Activated CD8-positive, alpha-beta memory T cell treated with anti-CD3 and anti-CD28 coated beads, Interleukin-2, amount 10 ng/mL, durations not matched to agents 7 days and 5 days (primary cell): ENCODE results near the gene MRPS24. TPM values are rescaled to one million over a fixed set of nuclear protein-coding genes. Genes with fewer than 3 reads are reported as not detected.
"Not testable (repeated sequence)": the region's sequence is repeated elsewhere in the genome, so short reads cannot be mapped to it uniquely, and the experiment has no call there.

Experiments
- ATAC-seq: fragments of 150-1000 bp; cut with Tn5 transposase; one replicate; pipeline ENCODE4 v1.10.0; 2021; ENCODE audit warnings: moderate library complexity
- CTCF ChIA-PET: fragments of 350-600 bp; sonication (Branson Sonifier 250); formaldehyde crosslinking; loops from one replicate; lab custom pipeline; 2021; ENCODE audit warnings: antibody characterized with exemption; lab: Charles Lee
- DNase-seq: peaks from one replicate; pipeline ENCODE4 v3.0.0-alpha.2; 2020
- H3K27ac Mint-ChIP-seq: one replicate; pipeline ENCODE4 v1.8.0; 2021; ENCODE audit warnings: mild to moderate bottlenecking, mixed read lengths
- H3K27me3 Mint-ChIP-seq: one replicate; pipeline ENCODE4 v1.8.0; 2021; ENCODE audit warnings: mixed read lengths
- H3K36me3 Mint-ChIP-seq: one replicate; pipeline ENCODE4 v1.8.0; 2021; ENCODE audit warnings: mild to moderate bottlenecking, mixed read lengths
- H3K4me1 Mint-ChIP-seq: one replicate; pipeline ENCODE4 v1.8.0; 2021; ENCODE audit warnings: mixed read lengths
- H3K4me3 Mint-ChIP-seq: one replicate; pipeline ENCODE4 v1.8.0; 2021; ENCODE audit warnings: mild to moderate bottlenecking, moderate library complexity, mixed read lengths
- H3K9me3 Mint-ChIP-seq: one replicate; pipeline ENCODE4 v1.8.0; 2022; ENCODE audit warnings: low read depth, mixed read lengths
- total RNA-seq, 2 experiments: library from RNA; stranded (reverse); gene quantifications; one replicate each; pipeline ENCODE4 v1.2.3, GENCODE V29; 2021

Gene MRPS24
- 10 to 100 TPM; 75.3 to 96.2 TPM for total RNA-seq

GRCh38 chr7:43869006-43869866 lies at the start of gene MRPS24:
Gene MRPS24, minus strand, starts transcription at chr7:43869517. Its CDS starts 22 bp downstream, at chr7:43869495.
- ATAC-seq: peak; percentile 99
- H3K36me3 Mint-ChIP-seq: peaks cover 27% of the 10 kb centered on the region
- H3K9me3 Mint-ChIP-seq: peaks cover 2% of the 10 kb centered on the region
- peak; percentile 96 for DNase-seq
- H3K4me3 Mint-ChIP-seq: peak within 1 kb of the TSS; percentile 84
- peaks cover 21% of the 10 kb centered on the region for H3K4me1 Mint-ChIP-seq
- CTCF ChIA-PET: interaction anchor here (0.6 to 2.0 kb wide), 3 partner anchors 30 to 36 kb away, joined by 3 to 6 read pairs (median 4); no protein-coding TSS in a partner anchor
- peak within 1 kb of the TSS; percentile 84 for H3K27ac Mint-ChIP-seq
- H3K27me3 Mint-ChIP-seq: no peaks in the 10 kb centered on the region

GRCh38 chr7:43915907-43916306 lies 46.6 kb upstream of the MRPS24 start:
- H3K9me3 Mint-ChIP-seq: no peaks in the 10 kb centered on the region
- H3K27me3 Mint-ChIP-seq: no peaks in the 10 kb centered on the region
- no peaks in the 10 kb centered on the region for H3K4me1 Mint-ChIP-seq
- CTCF ChIA-PET: interaction anchor here (2.2 kb wide), 1 partner anchor 11 kb away, joined by 5 read pairs; no protein-coding TSS in a partner anchor
- H3K4me3 Mint-ChIP-seq: no peak overlapping the region
- no peak for ATAC-seq
- H3K36me3 Mint-ChIP-seq: peaks cover 5% of the 10 kb centered on the region
- no peak for DNase-seq
- no peak overlapping the region for H3K27ac Mint-ChIP-seq

- CTCF ChIA-PET: interaction anchor here (0.6 to 2.2 kb wide), 2 partner anchors 10 to 11 kb away, joined by 3 to 5 read pairs; partner anchors contain the start of gene UBE2D4
- no peaks in the 10 kb centered on the region for H3K9me3 Mint-ChIP-seq
- peaks cover 3% of the 10 kb centered on the region for H3K36me3 Mint-ChIP-seq
- no peaks in the 10 kb centered on the region for H3K4me1 Mint-ChIP-seq
- ATAC-seq (no peak), DNase-seq (no peak)
- no peak overlapping the region for H3K27ac Mint-ChIP-seq
- no peaks in the 10 kb centered on the region for H3K27me3 Mint-ChIP-seq
- H3K4me3 Mint-ChIP-seq: no peak overlapping the region
These were observed 45.5 kb upstream of the MRPS24 start for GRCh38 chr7:43914795-43915194.

DNA sequence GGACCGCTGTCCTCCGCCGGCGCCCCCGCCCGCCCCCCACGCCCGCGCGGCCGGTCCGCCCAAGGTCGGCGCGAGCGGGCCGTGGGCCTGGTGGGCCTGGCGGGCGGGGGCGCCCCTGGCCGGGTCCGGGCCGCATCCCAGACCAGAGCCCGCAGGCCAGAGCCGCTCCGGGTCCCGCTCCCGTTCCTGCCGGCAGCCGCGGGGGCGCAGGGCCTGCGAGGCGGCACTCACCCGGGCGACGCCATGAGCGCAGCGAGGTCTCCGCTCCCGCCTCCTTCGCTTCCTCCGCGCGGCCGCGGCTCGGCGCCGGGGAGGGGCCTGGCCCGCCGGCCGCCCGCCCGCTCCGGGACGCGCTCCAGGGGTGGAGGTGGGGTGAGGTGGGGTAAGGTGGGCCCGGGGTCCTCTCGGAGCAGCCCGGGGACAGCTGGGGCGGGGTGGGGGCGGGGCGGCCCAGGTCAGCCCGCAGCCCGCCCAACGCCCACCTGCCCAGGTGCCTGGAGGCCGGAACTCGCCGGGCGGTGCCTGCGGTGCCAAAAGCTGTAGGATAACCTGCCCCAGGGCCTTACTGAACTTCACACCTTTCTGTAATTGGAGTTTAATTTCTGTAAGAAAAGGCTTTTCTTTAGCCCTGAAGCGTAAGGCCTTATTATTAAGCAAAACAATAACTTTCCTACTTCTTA lies 37.2 kb upstream of the MRPS24 start, which contains the start of gene URGCP:
URGCP (minus strand) TSS at position 266 of the 680 bp plus-strand sequence; CDS start at position 245, 21 bp downstream.
- H3K27me3 Mint-ChIP-seq: no peaks in the 10 kb centered on the region
- no peaks in the 10 kb centered on the region for H3K9me3 Mint-ChIP-seq
- ATAC-seq: peak; percentile 95
- CTCF ChIA-PET: interaction anchor here (1.4 kb wide), 1 partner anchor 67 kb away, joined by 3 read pairs; no protein-coding TSS in a partner anchor
- peak; percentile 59 for DNase-seq
- H3K4me3 Mint-ChIP-seq: peak within 1 kb of the TSS; percentile 87
- H3K36me3 Mint-ChIP-seq: peaks cover 10% of the 10 kb centered on the region
- peak within 1 kb of the TSS; percentile 91 for H3K27ac Mint-ChIP-seq
- peaks cover 23% of the 10 kb centered on the region for H3K4me1 Mint-ChIP-seq

DNA sequence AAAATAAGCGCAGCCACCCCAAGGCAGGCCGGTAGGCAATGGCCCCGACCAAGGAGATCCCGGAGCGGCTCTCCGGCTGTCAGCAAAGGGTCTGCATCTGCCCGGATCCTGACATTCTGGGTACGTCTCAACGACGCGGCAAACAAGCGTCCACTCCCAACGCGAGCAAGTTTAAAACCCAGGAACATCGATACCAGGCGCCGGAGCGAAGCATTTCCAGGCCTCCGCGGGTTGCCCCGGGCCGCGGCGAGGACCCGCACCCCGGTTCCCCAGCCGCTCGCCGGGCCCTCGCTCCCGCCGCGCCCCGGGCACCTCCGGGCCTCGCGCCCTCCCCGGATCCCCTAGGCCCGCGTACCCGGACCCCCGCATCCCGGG lies 36.6 kb upstream of the MRPS24 start:
- H3K4me1 Mint-ChIP-seq: peaks cover 23% of the 10 kb centered on the region
- no peaks in the 10 kb centered on the region for H3K27me3 Mint-ChIP-seq
- H3K4me3 Mint-ChIP-seq: peak overlapping the region; percentile 87
- peaks cover 10% of the 10 kb centered on the region for H3K36me3 Mint-ChIP-seq
- CTCF ChIA-PET: interaction anchor here (1.0 kb wide), 1 partner anchor 37 kb away, joined by 3 read pairs; the partner anchor contains the start of gene MRPS24
- DNase-seq: peak; percentile 43
- ATAC-seq: peak; percentile 56
- H3K9me3 Mint-ChIP-seq: no peaks in the 10 kb centered on the region
- peak overlapping the region; percentile 91 for H3K27ac Mint-ChIP-seq

DNA sequence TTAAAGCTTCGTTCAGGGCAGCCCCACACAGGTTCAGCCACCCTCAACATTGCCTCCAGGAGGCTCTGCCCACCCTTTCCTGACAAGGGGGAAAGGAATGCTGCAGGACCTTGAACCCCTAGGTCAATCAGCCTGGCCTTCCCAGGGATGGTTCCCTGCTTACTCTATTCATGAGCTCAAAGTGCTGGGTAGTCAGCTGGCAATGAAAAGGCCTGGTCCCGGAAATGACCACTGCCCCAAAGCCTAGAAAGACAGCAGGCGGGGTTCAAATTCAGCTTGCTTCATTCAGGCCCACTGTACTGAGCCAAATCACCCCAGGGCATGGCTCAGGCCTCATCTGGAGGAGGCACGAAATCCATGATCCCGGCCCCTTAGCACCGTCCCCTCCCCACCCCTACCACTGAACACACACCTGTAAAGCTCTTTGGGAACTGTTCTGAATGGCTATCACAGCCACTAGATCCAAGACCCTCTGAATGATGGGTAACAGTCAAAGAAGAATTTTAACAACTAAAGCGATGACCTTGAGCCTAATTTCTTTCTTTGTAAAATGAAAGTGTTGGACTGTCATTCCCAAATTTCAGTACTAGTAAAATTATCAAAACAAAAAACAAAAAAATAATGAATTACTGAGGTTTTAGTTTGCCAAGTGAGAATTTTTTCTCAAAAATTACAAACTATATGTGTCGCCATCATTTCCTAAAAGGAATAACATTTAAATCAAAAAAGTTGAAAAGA lies 36.1 kb upstream of the MRPS24 start:
- no peaks in the 10 kb centered on the region for H3K27me3 Mint-ChIP-seq
- CTCF ChIA-PET: interaction anchor here (1.0 to 2.4 kb wide), 3 partner anchors 10 to 36 kb away, joined by 3 to 8 read pairs (median 5); partner anchors contain the start of gene MRPS24
- peak overlapping the region; percentile 87 for H3K4me3 Mint-ChIP-seq
- H3K9me3 Mint-ChIP-seq: no peaks in the 10 kb centered on the region
- ATAC-seq: no peak
- DNase-seq: no peak
- peak overlapping the region; percentile 91 for H3K27ac Mint-ChIP-seq
- H3K4me1 Mint-ChIP-seq: peaks cover 23% of the 10 kb centered on the region
- H3K36me3 Mint-ChIP-seq: peaks cover 10% of the 10 kb centered on the region

DNA sequence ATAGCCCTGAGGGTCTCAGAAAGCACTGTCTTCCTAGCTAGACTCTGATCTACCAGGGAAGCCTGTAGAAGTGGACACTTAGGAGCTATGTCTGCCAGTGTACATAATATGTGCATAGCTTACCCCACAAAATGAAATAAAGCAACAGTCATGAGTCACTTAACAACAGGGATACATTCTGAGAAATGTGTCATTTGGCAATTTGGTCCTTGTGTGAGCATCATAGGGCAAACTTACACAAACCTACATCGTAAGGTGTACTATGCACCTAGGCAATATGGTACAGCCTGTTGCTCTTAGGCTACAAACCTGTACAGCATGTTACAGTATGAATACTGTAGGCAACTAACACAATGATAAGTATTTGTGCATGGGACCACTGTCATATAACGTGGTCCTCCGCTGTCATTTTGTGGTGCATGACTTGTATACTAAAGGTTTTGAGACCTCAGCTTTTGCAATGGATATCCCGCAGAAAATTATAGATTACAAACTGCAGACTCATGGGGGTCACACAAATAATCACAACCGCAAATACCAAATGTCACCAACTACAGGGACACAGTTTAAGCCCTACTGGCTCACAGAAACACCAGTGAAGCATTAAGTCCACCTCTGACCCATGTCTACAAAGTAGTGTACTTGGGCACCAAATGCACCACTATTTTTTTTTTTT lies 35.4 kb upstream of the MRPS24 start:
- no peak for ATAC-seq
- CTCF ChIA-PET: interaction anchor here (0.5 to 2.4 kb wide), 5 partner anchors 8 to 67 kb away, joined by 3 to 8 read pairs (median 3); partner anchors contain the start of gene MRPS24
- no peak overlapping the region for H3K27ac Mint-ChIP-seq
- no peak overlapping the region for H3K4me3 Mint-ChIP-seq
- peaks cover 10% of the 10 kb centered on the region for H3K36me3 Mint-ChIP-seq
- H3K4me1 Mint-ChIP-seq: peaks cover 23% of the 10 kb centered on the region
- H3K9me3 Mint-ChIP-seq: no peaks in the 10 kb centered on the region
- no peaks in the 10 kb centered on the region for H3K27me3 Mint-ChIP-seq
- no peak for DNase-seq

DNA sequence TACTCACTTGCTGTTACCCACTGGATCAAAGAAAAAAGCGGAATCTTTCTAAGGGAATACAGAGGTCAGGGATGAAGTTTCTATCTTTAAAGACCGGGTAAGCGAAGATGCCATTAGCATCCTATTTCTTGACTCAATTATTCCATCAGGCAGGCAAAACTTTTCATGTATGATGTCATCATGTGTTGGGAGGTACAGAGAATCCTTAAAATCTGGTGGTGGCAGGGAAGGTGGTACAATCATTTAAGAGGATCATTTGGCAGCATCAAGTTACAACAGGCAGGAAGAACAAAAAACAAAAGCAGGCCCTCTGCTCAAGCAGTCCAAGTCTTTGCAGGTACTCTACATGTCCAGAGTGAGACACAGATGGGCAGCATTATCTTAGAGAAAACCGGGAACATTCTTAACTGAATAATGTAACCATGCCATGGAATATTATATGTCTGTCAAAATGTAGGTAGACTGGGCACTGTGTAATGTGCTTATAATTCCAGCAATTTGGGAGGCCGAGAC lies 33.3 kb upstream of the MRPS24 start:
- Mint-ChIP-seq H3K36me3 (peaks cover 10% of the 10 kb centered on the region), H3K4me3 (no peak overlapping the region), H3K27me3 (no peaks in the 10 kb centered on the region), H3K27ac (no peak overlapping the region), H3K9me3 (no peaks in the 10 kb centered on the region), H3K4me1 (peaks cover 23% of the 10 kb centered on the region)
- CTCF ChIA-PET: interaction anchor here (0.8 kb wide), 1 partner anchor 24 kb away, joined by 3 read pairs; the partner anchor contains the start of gene UBE2D4
- no peak for DNase-seq
- ATAC-seq: no peak

DNA sequence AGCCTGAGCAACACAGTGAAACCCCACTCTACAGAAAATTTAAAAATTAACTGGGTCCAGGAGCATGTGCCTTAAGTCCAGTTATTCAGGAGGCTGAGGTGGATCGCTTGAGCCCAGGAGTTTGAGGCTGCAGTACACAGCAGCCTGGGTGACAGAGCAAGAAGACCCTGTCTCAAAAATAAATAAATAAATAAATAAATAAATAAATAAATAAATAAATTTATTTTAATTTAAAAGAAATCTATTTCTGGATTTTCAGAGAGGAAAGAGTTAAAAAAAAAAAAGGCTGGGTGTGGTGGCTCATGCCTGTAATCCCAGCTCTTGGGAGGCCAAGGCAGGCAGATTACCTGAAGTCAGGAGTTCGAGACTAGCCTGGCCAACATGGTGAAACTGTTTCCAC lies 29.3 kb upstream of the MRPS24 start:
- DNase-seq, H3K27ac Mint-ChIP-seq, H3K27me3 Mint-ChIP-seq, H3K9me3 Mint-ChIP-seq, CTCF ChIA-PET, H3K4me1 Mint-ChIP-seq, ATAC-seq, H3K4me3 Mint-ChIP-seq: not testable (repeated sequence)
- H3K36me3 Mint-ChIP-seq: peaks cover 19% of the 10 kb centered on the region

DNA sequence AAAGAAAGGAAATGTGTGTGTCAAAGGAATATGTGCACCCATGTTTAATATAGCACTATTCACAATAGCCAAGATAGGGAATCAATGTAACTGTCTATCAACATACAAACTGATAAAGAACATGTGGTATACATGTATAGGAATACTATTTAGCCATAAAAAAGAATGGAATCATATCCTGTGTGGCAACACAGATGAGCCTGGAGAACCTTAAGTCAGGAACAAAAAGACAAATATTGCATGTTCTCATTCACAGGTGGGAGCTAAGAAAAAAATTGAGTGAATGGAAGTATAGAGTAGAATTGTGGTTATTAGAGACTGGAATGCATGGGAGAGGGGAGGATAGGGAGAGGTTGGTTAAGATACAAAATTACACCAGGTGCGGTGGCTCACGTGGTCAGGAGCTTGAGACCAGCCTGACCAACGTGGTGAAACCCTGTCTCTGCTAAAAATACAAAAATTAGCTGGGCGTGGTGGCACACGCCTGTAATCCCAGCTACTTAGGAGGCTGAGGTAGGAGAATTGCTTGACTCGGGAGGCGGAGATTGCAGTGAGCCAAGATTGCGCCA lies 26.6 kb upstream of the MRPS24 start:
- Mint-ChIP-seq H3K4me1 (peaks cover 17% of the 10 kb centered on the region), H3K27me3 (no peaks in the 10 kb centered on the region)
- CTCF ChIA-PET: interaction anchor here (0.7 kb wide), 1 partner anchor 9 kb away, joined by 3 read pairs; no protein-coding TSS in a partner anchor

DNA sequence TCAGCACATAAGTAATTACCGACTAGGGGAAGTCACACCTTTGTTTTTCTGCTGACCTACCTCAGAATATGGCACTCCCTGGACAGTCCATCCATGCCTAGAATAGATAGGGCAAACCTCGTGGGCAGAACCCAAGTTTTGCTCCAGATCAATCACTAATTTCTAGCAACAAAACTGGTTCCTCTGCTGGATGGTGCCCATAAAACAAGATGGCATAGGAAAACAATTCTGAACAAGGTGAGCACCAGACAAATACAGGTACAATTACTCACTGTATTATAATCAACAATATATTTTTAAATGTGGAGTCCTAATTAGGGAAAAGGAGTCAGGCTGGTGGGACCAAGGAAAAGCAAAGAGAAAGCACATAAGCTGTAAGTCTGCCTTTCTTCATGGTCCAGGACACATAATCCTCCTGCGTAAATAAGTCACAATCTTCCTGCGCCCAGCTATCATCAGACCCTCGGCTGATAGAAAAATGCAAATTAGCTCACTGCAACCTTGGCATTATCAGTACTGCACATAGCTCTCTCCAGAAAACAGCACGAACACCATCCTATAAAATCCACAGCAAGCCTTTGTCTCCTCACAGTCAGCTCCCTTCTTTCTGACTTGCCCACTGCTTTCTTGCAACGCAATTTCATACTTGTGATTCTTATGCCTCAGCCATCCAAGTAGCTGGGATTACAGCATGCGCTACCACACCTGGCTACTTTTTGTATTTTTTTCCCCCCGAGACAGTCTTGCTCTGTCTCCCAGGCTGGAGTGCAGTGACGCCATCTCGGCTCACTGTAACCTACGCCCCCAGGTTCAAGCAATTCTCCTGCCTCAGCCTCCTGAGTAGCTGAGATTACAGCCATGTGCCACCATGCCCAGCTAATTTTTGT lies 22.0 kb upstream of the MRPS24 start:
- no peak overlapping the region for H3K27ac Mint-ChIP-seq

More for the DNA sequence above, 26.6 kb upstream of the MRPS24 start:
- DNase-seq (no peak), ATAC-seq (no peak)
- Mint-ChIP-seq H3K27ac (no peak overlapping the region), H3K36me3 (peaks cover 18% of the 10 kb centered on the region), H3K9me3 (no peaks in the 10 kb centered on the region), H3K4me3 (no peak overlapping the region)

More for the DNA sequence above, 22.0 kb upstream of the MRPS24 start:
- DNase-seq: no peak
- H3K4me3 Mint-ChIP-seq: no peak overlapping the region
- no peaks in the 10 kb centered on the region for H3K27me3 Mint-ChIP-seq
- ATAC-seq: no peak
- CTCF ChIA-PET: interaction anchor here (0.7 kb wide), 1 partner anchor 39 kb away, joined by 3 read pairs; no protein-coding TSS in a partner anchor
- peaks cover 28% of the 10 kb centered on the region for H3K4me1 Mint-ChIP-seq
- peaks cover 23% of the 10 kb centered on the region for H3K36me3 Mint-ChIP-seq
- no peaks in the 10 kb centered on the region for H3K9me3 Mint-ChIP-seq
